ENCODE data around the gene SCAMP5. TPM values are rescaled to one million over a fixed set of nuclear protein-coding genes. Genes with fewer than 3 reads are reported as not detected.

Gene SCAMP5
- total RNA-seq, 1 donor, result 0.43 TPM

DNA sequence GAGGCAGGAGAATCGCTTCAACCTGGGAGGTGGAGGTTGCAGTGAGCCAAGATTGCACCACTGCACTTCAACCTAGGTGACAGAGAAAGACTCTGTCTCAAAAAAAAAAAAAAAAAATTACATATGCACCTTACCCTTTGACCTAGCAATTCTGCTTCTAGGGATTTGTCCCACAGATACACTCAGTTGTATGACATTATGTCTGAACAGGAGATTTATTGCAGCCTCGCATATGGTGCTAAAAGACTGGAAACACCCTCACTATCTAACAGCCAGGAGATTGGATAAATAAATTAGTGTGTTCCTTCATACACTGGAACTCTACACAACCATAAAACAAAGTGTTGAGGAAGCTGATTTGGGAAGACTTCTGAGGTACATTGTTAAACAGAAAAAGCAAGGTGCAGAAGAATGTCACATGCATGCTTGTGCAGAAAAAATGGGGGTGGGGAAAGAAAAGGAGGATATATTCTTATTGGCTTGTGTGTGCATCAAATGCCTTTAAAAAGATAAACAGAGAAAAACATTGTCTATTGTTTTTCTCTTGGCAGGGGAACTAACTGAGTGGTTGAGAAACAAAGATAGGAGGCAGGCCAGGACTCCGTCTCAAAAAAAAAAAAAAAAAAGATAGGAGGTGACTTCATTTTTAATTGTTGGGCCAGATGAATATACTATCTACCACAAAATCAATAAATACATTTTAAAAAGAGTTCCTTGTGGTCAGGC is 59.0 kb downstream of the SCAMP5 start:
- TF ChIP-seq CTCF (IDR thresholded peaks at IDR 0.05; ENCODE audit: insufficient read depth, low read depth, low read length), result no peak
- H3K4me3 ChIP-seq (ENCODE audit: low read depth, low read length), result no peak overlapping the region
- no peak for DNase-seq (ENCODE audit: low read depth)

DNA sequence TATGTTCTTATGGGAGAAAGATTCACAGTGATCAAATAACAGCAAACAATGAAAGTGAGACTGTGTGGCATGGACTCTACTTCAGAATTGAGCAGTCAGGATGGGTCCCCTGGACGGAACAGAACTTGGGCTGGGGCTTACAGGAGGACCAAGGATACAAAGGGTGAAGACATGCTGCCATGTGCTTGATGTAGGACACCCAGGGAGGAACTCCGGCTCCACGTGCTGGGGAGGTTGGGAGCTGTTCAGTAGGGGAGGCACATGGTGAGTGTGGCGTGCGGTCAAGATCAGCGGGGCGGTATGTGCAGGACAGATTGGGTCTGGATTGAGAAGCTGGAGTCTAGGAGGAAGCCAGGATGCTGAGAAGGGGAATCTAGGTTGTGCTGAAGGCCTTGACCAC is 60.7 kb downstream of the SCAMP5 start:
- DNase-seq (ENCODE audit: low read depth), result no peak
- no peak overlapping the region for H3K4me3 ChIP-seq (ENCODE audit: low read depth, low read length)
- TF ChIP-seq CTCF (IDR thresholded peaks at IDR 0.05; ENCODE audit: insufficient read depth, low read depth, low read length), result no peak

GRCh38 chr15:75058127-75058905 is 63.0 kb downstream of the SCAMP5 start:
- DNase-seq (ENCODE audit: low read depth), result peak; percentile 57
- no peak for TF ChIP-seq CTCF (IDR thresholded peaks at IDR 0.05; ENCODE audit: insufficient read depth, low read depth, low read length)

GRCh38 chr15:75059607-75060006 is 64.2 kb downstream of the SCAMP5 start:
- no peak for DNase-seq (ENCODE audit: low read depth)
- H3K4me3 ChIP-seq (ENCODE audit: low read depth, low read length), result no peak overlapping the region
- no peak for TF ChIP-seq CTCF (IDR thresholded peaks at IDR 0.05; ENCODE audit: insufficient read depth, low read depth, low read length)

More at GRCh38 chr15:75058127-75058905, 63.0 kb downstream of the SCAMP5 start:
- no peak overlapping the region for H3K4me3 ChIP-seq (ENCODE audit: low read depth, low read length)

- H3K4me3 ChIP-seq (ENCODE audit: low read depth, low read length), result no peak overlapping the region
- no peak for TF ChIP-seq CTCF (IDR thresholded peaks at IDR 0.05; ENCODE audit: insufficient read depth, low read depth, low read length)
- peak; percentile 43 for DNase-seq (ENCODE audit: low read depth)
Measured at GRCh38 chr15:75061272-75061671, 65.9 kb downstream of the SCAMP5 start.

DNA sequence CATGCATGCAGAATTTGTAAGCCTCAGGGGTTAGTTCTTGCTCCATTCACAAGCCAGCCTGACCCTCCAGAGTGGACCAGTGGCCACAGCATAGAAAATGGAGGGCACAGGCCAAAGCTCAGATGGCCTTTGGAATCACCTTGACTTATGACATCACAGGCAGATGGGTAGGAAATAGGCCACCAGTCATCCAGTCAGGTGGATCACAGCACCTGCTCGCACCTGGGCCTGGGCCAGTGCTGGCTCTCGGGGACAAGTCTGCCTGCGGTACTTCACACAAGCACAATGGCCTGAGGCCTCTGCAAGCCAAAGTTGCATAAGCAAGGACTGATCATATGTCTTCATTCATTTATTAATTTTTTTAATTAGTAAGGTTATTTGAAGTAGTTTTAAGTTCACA is 67.3 kb downstream of the SCAMP5 start:
- no peak for DNase-seq (ENCODE audit: low read depth)
- TF ChIP-seq CTCF (IDR thresholded peaks at IDR 0.05; ENCODE audit: insufficient read depth, low read depth, low read length), result no peak
- no peak overlapping the region for H3K4me3 ChIP-seq (ENCODE audit: low read depth, low read length)

Measured in fibroblast of villous mesenchyme (primary cell).